Epidermal melanocyte (primary cell): ENCODE results near the gene FNBP1.

Experiments
- DNase-seq: peaks from one replicate; pipeline ENCODE4 v3.0.0; 2011; ENCODE audit warnings: low spot score; ENCODE audit not compliant: insufficient read length

FNBP1 gene

GRCh38 chr9:130042885-130043653 lies at the start of gene FNBP1:
Gene FNBP1 (minus strand): TSS chr9:130043189. CDS start chr9:130042975, 214 bp downstream.
- DNase-seq, result peak; percentile 83

- no peak for DNase-seq
These were observed 47.9 kb upstream of the FNBP1 start for GRCh38 chr9:130090915-130091314.

GRCh38 chr9:130089141-130089540 lies 46.2 kb upstream of the FNBP1 start:
- no peak for DNase-seq

- DNase-seq, result peak; percentile 34
These were observed 45.1 kb upstream of the FNBP1 start for GRCh38 chr9:130088051-130088450.

- no peak for DNase-seq
These were observed 41.3 kb upstream of the FNBP1 start for GRCh38 chr9:130084337-130084736.

GRCh38 chr9:130078547-130078946 lies 35.6 kb upstream of the FNBP1 start:
- no peak for DNase-seq

- DNase-seq, result no peak
These were observed 30.4 kb upstream of the FNBP1 start for GRCh38 chr9:130073373-130073772.

- no peak for DNase-seq
These were observed 29.7 kb upstream of the FNBP1 start for GRCh38 chr9:130072515-130073235.

GRCh38 chr9:130069048-130069447 lies 26.1 kb upstream of the FNBP1 start:
- no peak for DNase-seq

- DNase-seq, result no peak
These were observed 21.6 kb upstream of the FNBP1 start for GRCh38 chr9:130064621-130065020.

GRCh38 chr9:130062750-130063149 lies 19.8 kb upstream of the FNBP1 start:
- DNase-seq, result no peak

GRCh38 chr9:130060296-130060695 lies 17.3 kb upstream of the FNBP1 start:
- DNase-seq, result no peak

- DNase-seq, result no peak
These were observed 15.9 kb upstream of the FNBP1 start for GRCh38 chr9:130058887-130059286.

- DNase-seq, result no peak
These were observed 15.2 kb upstream of the FNBP1 start for GRCh38 chr9:130058154-130058553.

- DNase-seq, result no peak
These were observed 11.8 kb upstream of the FNBP1 start for GRCh38 chr9:130054820-130055219.

- no peak for DNase-seq
These were observed 11.4 kb upstream of the FNBP1 start for GRCh38 chr9:130054325-130054786.

- DNase-seq, result peak; percentile 81
These were observed 10.7 kb upstream of the FNBP1 start, which contains the start of gene GPR107 for GRCh38 chr9:130053504-130054324. Gene GPR107 (plus strand): TSS chr9:130053906. CDS start chr9:130053933, 27 bp downstream.

- no peak for DNase-seq
These were observed 10.1 kb upstream of the FNBP1 start for GRCh38 chr9:130053109-130053503.

GRCh38 chr9:130051855-130052254 lies 8.9 kb upstream of the FNBP1 start:
- DNase-seq, result no peak

- DNase-seq, result no peak
These were observed 7.5 kb upstream of the FNBP1 start for GRCh38 chr9:130050462-130050861.

- no peak for DNase-seq
These were observed 6.6 kb upstream of the FNBP1 start for GRCh38 chr9:130049431-130050210.
